ENCODE measurements around the gene CNOT1.
A peak's percentile ranks its signal among the peaks of the same experiment; 100 is the strongest.
"Not testable (repeated sequence)": the region's sequence is repeated elsewhere in the genome, so short reads cannot be mapped to it uniquely, and the experiment has no call there.

Gene CNOT1

GRCh38 chr16:58624209-58624608, 5.4 kb downstream of the CNOT1 start:
- no peak overlapping the region for H3K4me3 Mint-ChIP-seq
- peaks cover 16% of the 10 kb centered on the region for H3K4me1 Mint-ChIP-seq (ENCODE audit: low read depth)
- H3K27ac Mint-ChIP-seq, result no peak overlapping the region
- DNase-seq (ENCODE audit: low spot score), result no peak
- H3K27me3 Mint-ChIP-seq (ENCODE audit: low read depth), result no peaks in the 10 kb centered on the region
- H3K36me3 Mint-ChIP-seq (ENCODE audit: low read depth), result peaks cover 42% of the 10 kb centered on the region
- no peaks in the 10 kb centered on the region for H3K9me3 Mint-ChIP-seq

DNA sequence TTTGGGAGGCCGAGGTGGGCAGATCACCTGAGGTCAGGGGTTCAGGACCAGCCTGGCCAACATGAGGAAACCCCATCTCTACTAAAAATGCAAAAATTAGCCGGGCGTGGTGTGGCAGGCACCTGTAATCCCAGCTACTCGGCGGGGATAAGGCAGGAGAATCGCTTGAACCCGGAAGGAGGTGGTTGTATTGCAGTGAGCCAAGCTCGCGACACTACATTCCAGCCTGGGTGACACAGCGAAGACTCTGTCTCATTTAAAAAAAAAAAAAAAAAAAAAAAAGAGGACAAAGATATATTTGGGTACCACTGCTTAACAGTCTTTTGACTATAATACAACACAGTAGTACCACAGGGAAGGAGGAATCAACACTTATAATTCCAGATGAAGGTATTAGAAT, 9.2 kb downstream of the CNOT1 start:
- no peak for DNase-seq (ENCODE audit: low spot score)
- Mint-ChIP-seq H3K27ac (no peak overlapping the region), H3K27me3 (ENCODE audit: low read depth) (no peaks in the 10 kb centered on the region), H3K9me3 (no peaks in the 10 kb centered on the region), H3K36me3 (ENCODE audit: low read depth) (peaks cover 44% of the 10 kb centered on the region), H3K4me3 (no peak overlapping the region), H3K4me1 (ENCODE audit: low read depth) (peaks cover 7% of the 10 kb centered on the region)

DNA sequence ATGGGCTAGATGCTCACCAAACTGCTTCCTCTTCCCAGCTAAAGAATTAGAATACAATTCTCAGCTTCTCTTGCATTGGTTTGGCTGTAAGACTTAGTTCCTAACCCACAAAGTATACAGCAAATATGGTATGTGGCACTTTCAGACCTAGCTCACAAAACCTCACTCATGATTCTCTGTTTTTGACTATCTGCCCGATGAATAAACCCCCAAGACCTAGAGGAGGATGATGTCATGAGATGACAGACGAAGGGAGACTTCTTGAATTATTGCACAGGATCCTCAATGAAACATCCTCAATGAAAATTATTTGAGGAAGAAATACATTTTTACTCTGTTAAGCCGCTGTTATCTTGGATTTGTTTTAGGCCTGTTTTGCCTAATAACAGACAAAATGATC, 14.3 kb downstream of the CNOT1 start:
- H3K36me3 Mint-ChIP-seq (ENCODE audit: low read depth), result peaks cover 29% of the 10 kb centered on the region

DNA sequence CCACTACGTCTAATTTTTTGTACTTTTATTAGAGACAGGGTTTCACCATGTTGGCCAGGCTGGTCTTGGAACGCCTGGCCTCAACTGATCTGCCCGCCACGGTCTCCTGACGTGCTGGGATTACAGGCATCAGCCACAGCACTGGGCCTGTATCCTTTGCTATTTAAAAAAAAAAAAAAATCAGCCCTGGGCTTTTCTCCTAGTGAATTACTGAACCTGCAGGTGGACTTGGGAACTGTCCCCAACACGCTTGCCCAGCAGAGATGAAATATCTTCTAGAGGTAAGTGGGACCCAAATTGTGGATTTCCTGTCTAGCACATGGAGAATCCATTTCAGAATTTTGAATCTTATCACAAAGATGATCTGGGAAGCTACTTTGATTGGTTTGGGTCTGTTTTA, 14.8 kb downstream of the CNOT1 start:
- Mint-ChIP-seq H3K27me3 (ENCODE audit: low read depth) (no peaks in the 10 kb centered on the region), H3K4me3 (no peak overlapping the region), H3K27ac (no peak overlapping the region), H3K9me3 (no peaks in the 10 kb centered on the region), H3K36me3 (ENCODE audit: low read depth) (peaks cover 29% of the 10 kb centered on the region), H3K4me1 (ENCODE audit: low read depth) (peaks cover 9% of the 10 kb centered on the region)
- DNase-seq (ENCODE audit: low spot score), result no peak

More for the DNA sequence above, 14.3 kb downstream of the CNOT1 start:
- H3K9me3 Mint-ChIP-seq, result no peaks in the 10 kb centered on the region
- H3K4me3 Mint-ChIP-seq, result no peak overlapping the region
- DNase-seq (ENCODE audit: low spot score), result no peak
- H3K27ac Mint-ChIP-seq, result no peak overlapping the region
- no peaks in the 10 kb centered on the region for H3K27me3 Mint-ChIP-seq (ENCODE audit: low read depth)
- peaks cover 10% of the 10 kb centered on the region for H3K4me1 Mint-ChIP-seq (ENCODE audit: low read depth)

DNA sequence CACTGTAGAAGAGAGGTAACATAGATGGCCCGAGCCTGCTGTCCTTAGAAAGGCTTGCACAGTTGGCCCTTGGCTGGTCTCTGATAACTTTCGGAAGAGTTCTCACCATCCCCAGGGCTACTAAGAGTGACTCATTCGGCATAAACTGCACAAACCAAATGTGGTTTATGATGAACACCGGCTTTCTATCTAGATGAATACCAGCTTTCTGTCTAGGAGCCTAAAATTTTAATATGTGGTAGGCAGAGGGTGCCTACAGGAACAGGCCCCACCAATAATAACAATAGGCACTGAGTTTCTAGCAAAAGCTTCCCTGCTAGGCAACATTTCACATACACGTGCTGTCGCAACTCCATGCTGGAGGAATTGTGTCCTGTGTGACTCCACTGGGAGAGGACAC, 15.4 kb downstream of the CNOT1 start:
- H3K27ac Mint-ChIP-seq, result no peak overlapping the region
- no peak for DNase-seq (ENCODE audit: low spot score)
- H3K4me3 Mint-ChIP-seq, result no peak overlapping the region
- H3K27me3 Mint-ChIP-seq (ENCODE audit: low read depth), result no peaks in the 10 kb centered on the region
- H3K9me3 Mint-ChIP-seq, result no peaks in the 10 kb centered on the region
- peaks cover 7% of the 10 kb centered on the region for H3K4me1 Mint-ChIP-seq (ENCODE audit: low read depth)
- H3K36me3 Mint-ChIP-seq (ENCODE audit: low read depth), result peaks cover 27% of the 10 kb centered on the region

GRCh38 chr16:58612965-58613364, 16.7 kb downstream of the CNOT1 start:
- H3K27me3 Mint-ChIP-seq (ENCODE audit: low read depth); H3K27ac Mint-ChIP-seq; H3K9me3 Mint-ChIP-seq; DNase-seq (ENCODE audit: low spot score); H3K4me3 Mint-ChIP-seq: not testable (repeated sequence)
- peaks cover 12% of the 10 kb centered on the region for H3K4me1 Mint-ChIP-seq (ENCODE audit: low read depth)
- peaks cover 33% of the 10 kb centered on the region for H3K36me3 Mint-ChIP-seq (ENCODE audit: low read depth)

DNA sequence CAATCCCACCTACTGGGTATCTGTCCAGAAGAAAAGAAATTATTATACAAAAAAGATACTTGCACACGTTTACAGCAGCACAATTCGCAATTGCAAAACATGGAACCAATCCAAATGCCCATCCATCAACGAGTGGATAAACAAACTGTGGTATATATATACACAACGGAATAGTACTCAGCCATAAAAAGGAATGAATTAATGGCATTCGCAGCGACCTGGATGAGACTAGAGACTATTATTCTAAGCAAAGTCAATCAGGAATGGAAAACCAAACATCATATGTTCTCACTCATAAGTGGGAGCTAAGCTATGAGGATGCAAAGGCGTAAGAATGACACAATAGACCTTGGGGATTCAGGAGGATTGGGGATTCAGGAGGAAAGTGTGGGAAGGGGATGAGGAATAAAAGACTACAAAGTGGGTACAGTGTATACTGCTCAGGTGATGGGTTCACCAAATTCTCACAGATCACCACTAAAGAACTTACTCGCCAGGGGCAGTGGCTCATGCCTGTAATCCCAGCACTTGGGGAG, 21.0 kb downstream of the CNOT1 start:
- DNase-seq (ENCODE audit: low spot score), result no peak
- Mint-ChIP-seq H3K27me3 (ENCODE audit: low read depth) (no peaks in the 10 kb centered on the region), H3K4me3 (no peak overlapping the region), H3K36me3 (ENCODE audit: low read depth) (peaks cover 41% of the 10 kb centered on the region), H3K4me1 (ENCODE audit: low read depth) (peaks cover 14% of the 10 kb centered on the region), H3K9me3 (no peaks in the 10 kb centered on the region), H3K27ac (peak overlapping the region; percentile 71)

GRCh38 chr16:58605562-58605961, 24.1 kb downstream of the CNOT1 start:
- peaks cover 24% of the 10 kb centered on the region for H3K4me1 Mint-ChIP-seq (ENCODE audit: low read depth)
- H3K36me3 Mint-ChIP-seq (ENCODE audit: low read depth), result peaks cover 34% of the 10 kb centered on the region
- H3K4me3 Mint-ChIP-seq, result no peak overlapping the region
- H3K27me3 Mint-ChIP-seq (ENCODE audit: low read depth), result no peaks in the 10 kb centered on the region
- DNase-seq (ENCODE audit: low spot score), result no peak
- no peak overlapping the region for H3K27ac Mint-ChIP-seq
- H3K9me3 Mint-ChIP-seq, result no peaks in the 10 kb centered on the region

DNA sequence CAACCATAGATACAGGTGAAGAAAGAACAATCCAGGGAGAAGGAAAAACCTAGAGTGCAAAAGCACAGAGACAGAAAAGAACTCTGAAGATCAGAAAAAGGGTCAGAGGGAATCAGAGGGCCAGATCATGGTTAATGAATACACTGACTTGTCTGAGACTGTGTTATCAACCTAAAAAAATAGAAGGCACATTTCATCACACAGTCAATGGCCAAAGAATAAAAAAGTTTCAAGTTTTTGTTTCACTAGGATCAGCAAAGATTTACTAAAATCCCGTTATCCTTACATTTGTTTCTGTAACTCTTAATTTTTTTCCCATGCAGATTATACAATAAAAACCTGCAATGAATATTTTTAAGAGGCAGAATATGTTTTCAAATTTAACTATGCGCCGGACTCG, 38.5 kb downstream of the CNOT1 start:
- no peak for DNase-seq (ENCODE audit: low spot score)
- Mint-ChIP-seq H3K27me3 (ENCODE audit: low read depth) (no peaks in the 10 kb centered on the region), H3K4me1 (ENCODE audit: low read depth) (peaks cover 10% of the 10 kb centered on the region), H3K9me3 (no peaks in the 10 kb centered on the region), H3K27ac (no peak overlapping the region), H3K4me3 (no peak overlapping the region), H3K36me3 (ENCODE audit: low read depth) (peaks cover 66% of the 10 kb centered on the region)

- Mint-ChIP-seq H3K36me3 (ENCODE audit: low read depth) (peaks cover 71% of the 10 kb centered on the region), H3K4me3 (no peak overlapping the region), H3K4me1 (ENCODE audit: low read depth) (peaks cover 10% of the 10 kb centered on the region), H3K9me3 (no peaks in the 10 kb centered on the region), H3K27ac (no peak overlapping the region), H3K27me3 (ENCODE audit: low read depth) (no peaks in the 10 kb centered on the region)
- DNase-seq (ENCODE audit: low spot score), result no peak
These were observed 40.2 kb downstream of the CNOT1 start for GRCh38 chr16:58589326-58589905.

GRCh38 chr16:58588406-58588805, 41.2 kb downstream of the CNOT1 start:
- H3K27ac Mint-ChIP-seq, result no peak overlapping the region
- peaks cover 68% of the 10 kb centered on the region for H3K36me3 Mint-ChIP-seq (ENCODE audit: low read depth)
- peaks cover 10% of the 10 kb centered on the region for H3K4me1 Mint-ChIP-seq (ENCODE audit: low read depth)

GRCh38 chr16:58586340-58587030, 43.1 kb downstream of the CNOT1 start:
- Mint-ChIP-seq H3K9me3 (no peaks in the 10 kb centered on the region), H3K36me3 (ENCODE audit: low read depth) (peaks cover 67% of the 10 kb centered on the region)

More at GRCh38 chr16:58588406-58588805, 41.2 kb downstream of the CNOT1 start:
- no peaks in the 10 kb centered on the region for H3K27me3 Mint-ChIP-seq (ENCODE audit: low read depth)
- DNase-seq (ENCODE audit: low spot score), result no peak
- no peak overlapping the region for H3K4me3 Mint-ChIP-seq
- no peaks in the 10 kb centered on the region for H3K9me3 Mint-ChIP-seq

GRCh38 chr16:58584831-58585505, 44.7 kb downstream of the CNOT1 start:
- H3K27me3 Mint-ChIP-seq (ENCODE audit: low read depth), result no peaks in the 10 kb centered on the region
- H3K4me1 Mint-ChIP-seq (ENCODE audit: low read depth), result peaks cover 7% of the 10 kb centered on the region
- H3K36me3 Mint-ChIP-seq (ENCODE audit: low read depth), result peaks cover 67% of the 10 kb centered on the region
- no peak for DNase-seq (ENCODE audit: low spot score)
- H3K4me3 Mint-ChIP-seq, result no peak overlapping the region
- no peaks in the 10 kb centered on the region for H3K9me3 Mint-ChIP-seq
- no peak overlapping the region for H3K27ac Mint-ChIP-seq

More at GRCh38 chr16:58586340-58587030, 43.1 kb downstream of the CNOT1 start:
- no peaks in the 10 kb centered on the region for H3K27me3 Mint-ChIP-seq (ENCODE audit: low read depth)
- peak overlapping the region; percentile 41 for H3K27ac Mint-ChIP-seq
- DNase-seq (ENCODE audit: low spot score), result no peak
- H3K4me3 Mint-ChIP-seq, result no peak overlapping the region
- peaks cover 10% of the 10 kb centered on the region for H3K4me1 Mint-ChIP-seq (ENCODE audit: low read depth)
